Activated CD8-positive, alpha-beta memory T cell treated with anti-CD3 and anti-CD28 coated beads for 4 hours (primary cell): ENCODE results near the gene CNGA1.

Experiments
- DNase-seq, 2 donors: peaks; one replicate each; pipeline ENCODE4 v3.0.0-alpha.2; 2020; ENCODE audit warnings: low read depth in 2 of 2

CNGA1 gene

GRCh38 chr4:47899639-47900038, 116.8 kb downstream of the CNGA1 start:
- DNase-seq, result no peak

- DNase-seq, result no peak
These were observed 124.6 kb downstream of the CNGA1 start for GRCh38 chr4:47891928-47892327.
